Activated CD4-positive, alpha-beta T cell treated with anti-CD3 and anti-CD28 coated beads for 4 hours (primary cell): Measurements from ENCODE around the gene DISP3.

Source experiments
- DNase-seq, 2 donors: peaks; one replicate each; pipeline ENCODE4 v3.0.0-alpha.2; 2020

The DISP3 gene, protein sequence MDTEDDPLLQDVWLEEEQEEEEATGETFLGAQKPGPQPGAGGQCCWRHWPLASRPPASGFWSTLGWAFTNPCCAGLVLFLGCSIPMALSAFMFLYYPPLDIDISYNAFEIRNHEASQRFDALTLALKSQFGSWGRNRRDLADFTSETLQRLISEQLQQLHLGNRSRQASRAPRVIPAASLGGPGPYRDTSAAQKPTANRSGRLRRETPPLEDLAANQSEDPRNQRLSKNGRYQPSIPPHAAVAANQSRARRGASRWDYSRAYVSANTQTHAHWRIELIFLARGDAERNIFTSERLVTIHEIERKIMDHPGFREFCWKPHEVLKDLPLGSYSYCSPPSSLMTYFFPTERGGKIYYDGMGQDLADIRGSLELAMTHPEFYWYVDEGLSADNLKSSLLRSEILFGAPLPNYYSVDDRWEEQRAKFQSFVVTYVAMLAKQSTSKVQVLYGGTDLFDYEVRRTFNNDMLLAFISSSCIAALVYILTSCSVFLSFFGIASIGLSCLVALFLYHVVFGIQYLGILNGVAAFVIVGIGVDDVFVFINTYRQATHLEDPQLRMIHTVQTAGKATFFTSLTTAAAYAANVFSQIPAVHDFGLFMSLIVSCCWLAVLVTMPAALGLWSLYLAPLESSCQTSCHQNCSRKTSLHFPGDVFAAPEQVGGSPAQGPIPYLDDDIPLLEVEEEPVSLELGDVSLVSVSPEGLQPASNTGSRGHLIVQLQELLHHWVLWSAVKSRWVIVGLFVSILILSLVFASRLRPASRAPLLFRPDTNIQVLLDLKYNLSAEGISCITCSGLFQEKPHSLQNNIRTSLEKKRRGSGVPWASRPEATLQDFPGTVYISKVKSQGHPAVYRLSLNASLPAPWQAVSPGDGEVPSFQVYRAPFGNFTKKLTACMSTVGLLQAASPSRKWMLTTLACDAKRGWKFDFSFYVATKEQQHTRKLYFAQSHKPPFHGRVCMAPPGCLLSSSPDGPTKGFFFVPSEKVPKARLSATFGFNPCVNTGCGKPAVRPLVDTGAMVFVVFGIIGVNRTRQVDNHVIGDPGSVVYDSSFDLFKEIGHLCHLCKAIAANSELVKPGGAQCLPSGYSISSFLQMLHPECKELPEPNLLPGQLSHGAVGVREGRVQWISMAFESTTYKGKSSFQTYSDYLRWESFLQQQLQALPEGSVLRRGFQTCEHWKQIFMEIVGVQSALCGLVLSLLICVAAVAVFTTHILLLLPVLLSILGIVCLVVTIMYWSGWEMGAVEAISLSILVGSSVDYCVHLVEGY (N-terminal part only)

GRCh38 chr1:11478571-11479374 lies at the start of gene DISP3:
Gene DISP3, plus strand, starts transcription at chr1:11479155. Its CDS starts 21,838 bp downstream, at chr1:11500993.
- peak; percentile 57 to 60 for DNase-seq

DNA sequence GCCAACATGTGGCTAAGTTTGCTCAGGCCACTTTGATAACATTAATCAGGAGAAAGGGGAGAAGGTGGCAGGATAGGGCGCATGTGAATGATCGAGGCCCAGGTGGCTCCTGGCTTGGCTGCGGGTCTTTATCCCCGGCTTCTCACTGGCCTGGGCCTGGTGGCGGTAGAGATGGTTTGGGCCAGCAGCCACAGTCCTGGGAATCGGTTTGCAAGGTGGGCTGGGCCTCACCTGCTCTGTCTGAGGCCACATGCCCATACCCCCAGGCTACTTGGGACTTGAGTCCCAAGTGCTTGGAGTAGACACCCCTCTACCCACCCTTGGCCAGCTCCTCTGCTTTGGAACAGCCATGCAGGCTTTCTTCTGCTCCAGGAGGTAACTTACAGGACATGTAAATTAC lies 49.7 kb upstream of the DISP3 start:
- no peak for DNase-seq

DNA sequence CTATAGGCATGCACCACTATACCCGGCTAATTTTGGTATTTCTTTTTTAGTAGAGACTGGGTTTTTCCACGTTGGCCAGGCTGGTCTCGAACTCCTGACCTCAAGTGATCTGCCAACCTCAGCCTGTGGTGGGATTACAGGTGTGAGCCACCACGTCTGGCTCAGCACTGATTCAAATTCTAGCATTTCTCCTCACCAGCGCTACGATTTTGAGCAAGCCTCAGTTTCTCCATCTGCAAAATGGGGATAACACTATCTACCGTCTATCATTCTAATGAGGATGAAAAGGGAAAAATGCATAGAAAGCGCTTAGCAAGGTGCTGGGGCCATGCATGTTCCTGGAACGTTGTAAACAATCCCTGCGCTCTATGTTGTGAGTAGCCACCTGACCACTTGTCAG lies 49.0 kb upstream of the DISP3 start:
- DNase-seq, result no peak

- no peak for DNase-seq
Measured at GRCh38 chr1:11431941-11432507, 46.9 kb upstream of the DISP3 start.

GRCh38 chr1:11432526-11432925 lies 46.4 kb upstream of the DISP3 start:
- DNase-seq, result no peak

DNA sequence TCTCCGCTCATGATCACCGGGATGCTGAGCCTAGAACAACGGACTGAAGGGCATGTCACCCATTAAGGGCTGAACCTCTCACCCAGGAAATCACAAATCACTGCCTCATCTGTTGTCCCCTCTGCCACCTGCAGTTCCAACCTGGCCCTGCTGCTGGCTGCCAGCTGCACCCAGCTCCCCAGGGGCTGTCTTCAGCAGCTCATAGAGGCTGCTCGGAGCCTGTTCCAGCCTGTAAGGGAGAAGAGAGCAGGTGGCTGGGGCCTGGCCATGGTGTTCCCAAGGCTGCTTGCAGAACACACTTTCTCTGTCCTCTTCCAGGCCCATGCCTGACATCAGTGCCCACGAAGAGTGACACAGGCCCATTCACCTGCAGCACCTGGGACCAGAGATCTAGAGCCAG lies 44.5 kb upstream of the DISP3 start:
- DNase-seq, result no peak

DNA sequence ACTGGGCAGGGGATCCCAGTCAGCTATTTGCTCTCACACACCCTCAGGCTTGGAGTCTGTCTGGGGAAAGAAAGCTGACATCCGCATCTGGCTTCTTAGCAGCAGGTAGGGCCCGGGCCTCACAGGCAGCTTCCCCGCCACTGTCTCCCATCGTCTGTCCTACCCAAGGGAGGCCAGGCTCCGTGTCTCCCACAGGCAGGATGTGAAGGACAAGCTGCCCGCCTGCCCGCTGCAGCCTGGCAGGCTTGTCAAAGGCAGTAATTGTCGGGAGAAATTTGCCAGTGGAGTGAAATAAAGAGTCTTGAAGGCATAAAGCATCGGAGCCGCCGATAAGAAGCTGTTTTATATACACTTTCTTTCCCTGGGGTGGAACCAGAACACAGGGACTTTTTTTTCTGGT lies 44.0 kb upstream of the DISP3 start:
- DNase-seq, result no peak

GRCh38 chr1:11438996-11439395 lies 40.0 kb upstream of the DISP3 start:
- DNase-seq, result no peak

DNA sequence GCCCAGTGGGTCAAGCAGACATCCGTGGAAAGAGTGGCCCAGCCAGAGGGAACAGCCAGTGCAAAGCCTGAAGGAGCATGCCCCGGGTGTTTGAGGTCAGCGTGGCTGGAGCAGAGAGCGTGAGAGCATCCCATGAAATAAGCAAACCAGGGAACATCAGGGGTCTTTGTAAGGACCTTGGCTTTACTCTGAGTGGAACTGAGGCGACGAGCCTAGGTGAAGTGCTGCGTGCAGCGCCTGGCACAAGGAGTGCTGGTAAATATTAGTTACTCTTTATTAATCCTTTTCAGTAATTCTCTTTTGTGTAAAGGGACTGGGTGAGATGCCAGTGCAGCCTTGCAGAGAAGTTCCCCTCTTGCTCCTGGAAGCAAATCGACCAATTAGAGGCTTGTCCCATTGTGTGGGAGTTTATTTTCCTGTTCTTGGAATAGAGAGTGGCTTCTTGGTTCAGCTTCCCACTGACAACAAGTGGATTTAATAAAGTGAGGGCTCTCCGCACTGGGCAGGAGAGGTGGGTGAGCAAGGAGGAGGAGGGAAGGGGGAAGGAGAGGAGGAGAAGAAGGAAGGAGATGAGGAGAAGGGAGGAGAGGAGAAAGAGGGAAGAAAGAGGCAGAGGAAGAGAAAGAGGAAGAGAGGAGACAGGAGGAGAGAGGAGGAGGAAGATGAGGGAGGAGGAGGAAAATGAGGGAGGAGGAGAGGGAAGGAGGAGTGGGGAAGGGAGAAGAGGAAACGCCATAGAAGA lies 37.6 kb upstream of the DISP3 start:
- no peak for DNase-seq

DNA sequence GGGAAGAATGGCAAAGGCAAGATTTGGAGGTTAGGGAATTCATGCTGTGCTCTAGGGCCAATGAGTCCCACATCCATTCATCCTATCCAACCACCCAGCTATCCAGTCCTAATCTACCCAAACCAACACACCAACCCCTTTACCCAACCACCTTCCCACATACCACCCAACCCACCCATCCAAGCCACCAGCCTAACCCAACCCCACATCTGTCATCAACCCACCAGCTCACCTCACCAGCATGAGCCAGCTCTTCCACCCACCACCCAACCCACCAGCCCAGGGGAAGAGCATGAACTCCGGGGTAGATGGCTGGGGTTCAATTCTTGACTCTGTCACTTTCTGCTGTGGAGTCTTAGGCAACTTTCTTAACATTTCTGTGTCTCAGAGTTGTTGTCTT lies 35.9 kb upstream of the DISP3 start:
- no peak for DNase-seq

DNA sequence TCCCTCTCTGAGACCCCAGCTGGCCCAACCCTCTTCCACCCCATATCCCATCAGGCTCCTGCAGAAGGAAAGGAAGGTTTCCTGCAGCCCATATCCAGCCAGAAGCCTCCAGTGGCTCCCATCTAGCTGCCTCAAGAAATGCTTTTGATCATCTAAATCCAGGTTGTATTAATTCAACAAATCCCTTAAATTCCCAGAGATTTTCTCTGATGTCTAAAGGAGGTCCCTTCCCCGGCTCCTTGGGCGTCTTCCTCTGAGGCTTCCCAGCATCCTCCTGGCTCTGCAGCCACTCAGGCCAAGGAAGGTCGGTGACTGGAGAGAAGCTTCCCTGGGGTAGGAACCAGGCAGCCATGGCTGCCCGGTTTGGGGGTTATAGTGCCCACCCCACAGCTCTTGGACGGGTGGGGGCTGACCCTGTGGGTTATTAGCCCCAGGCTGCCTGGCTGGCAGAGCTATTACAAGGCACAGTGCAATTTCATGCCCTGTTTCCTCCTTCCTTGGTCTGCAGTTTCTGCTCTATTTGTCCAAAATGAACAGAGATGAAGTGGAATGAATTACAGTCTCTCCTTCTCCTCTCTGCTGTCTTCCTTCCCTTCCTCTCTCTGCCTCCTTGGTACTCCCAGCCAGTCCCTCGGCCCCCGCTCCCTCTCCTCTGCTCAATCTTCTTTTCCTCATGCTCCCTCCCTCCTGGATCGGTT lies 34.8 kb upstream of the DISP3 start:
- no peak for DNase-seq

DNA sequence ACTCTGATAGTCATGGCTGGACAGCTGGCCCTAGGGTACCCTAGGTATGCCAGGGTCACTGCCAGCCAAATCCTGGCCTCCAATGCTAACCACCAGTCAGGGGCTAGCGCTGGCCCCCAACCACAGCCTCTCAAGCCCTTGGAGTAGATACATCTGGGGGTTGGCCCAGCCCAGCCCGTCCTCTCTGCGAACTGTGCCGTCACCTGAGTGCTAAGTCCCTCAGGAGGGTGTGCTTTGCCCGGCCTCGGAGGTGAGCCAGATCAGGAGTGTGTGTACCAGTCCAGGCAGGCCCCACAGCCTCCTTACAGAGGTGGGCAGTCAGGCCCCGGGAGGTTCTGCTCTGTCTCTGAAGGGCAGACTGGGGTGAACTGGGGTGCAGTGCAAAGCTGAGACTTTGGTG lies 34.0 kb upstream of the DISP3 start:
- DNase-seq, result no peak

- DNase-seq, result no peak
Measured at GRCh38 chr1:11447903-11448302, 31.1 kb upstream of the DISP3 start.

- no peak for DNase-seq
Measured at GRCh38 chr1:11448373-11449099, 30.4 kb upstream of the DISP3 start.

GRCh38 chr1:11449100-11449403 lies 29.9 kb upstream of the DISP3 start:
- no peak for DNase-seq

DNA sequence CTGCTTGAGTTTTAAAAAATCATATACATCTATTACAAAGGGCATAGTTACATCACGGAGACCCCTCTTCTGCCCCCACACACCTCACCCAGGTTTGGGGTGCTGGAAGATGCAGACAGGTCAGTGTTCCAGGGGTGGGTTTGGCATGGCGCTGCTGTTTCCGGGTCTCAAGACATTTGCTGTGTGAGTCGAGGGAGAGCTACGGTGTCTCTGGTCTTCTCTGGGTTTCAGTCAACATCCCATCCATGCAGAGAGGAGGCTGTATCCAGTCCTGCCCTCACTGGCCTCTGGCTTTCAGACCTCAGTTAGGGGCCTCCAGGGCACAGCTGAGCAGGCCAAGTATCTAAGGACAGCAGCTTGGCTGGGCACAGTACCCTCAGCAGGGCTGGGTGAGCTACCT lies 28.6 kb upstream of the DISP3 start:
- no peak for DNase-seq

GRCh38 chr1:11453742-11454491 lies 25.0 kb upstream of the DISP3 start:
- no peak for DNase-seq

DNA sequence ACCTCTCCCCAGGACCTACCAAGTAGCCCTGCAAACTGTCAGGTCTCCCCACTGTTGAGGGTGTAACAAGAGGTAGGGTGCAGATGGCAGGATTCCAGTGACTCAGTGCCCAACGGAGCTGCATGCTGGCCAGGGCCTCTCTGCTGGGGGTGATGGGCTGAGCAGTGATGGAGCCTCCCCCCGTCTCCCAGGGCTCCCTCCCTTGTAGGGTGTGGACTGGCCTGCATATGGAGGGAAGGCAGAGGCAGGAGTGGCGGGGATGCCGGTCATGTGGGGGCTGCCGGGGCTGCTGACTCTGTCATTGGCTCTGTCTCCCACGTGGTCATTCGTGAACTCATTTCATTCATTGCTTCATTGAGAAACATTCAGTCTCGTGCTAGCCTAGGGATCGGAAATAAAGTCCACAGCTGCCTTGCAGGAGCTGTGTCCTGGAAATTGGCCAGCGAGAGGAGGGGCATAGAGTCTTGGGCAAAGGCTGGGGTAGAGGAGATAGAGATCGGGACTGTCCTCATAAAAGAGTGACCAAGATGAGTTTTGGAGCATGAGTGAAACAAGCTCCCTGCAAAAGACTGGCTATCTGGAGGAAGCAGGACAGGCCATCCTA lies 22.9 kb upstream of the DISP3 start:
- no peak for DNase-seq

DNA sequence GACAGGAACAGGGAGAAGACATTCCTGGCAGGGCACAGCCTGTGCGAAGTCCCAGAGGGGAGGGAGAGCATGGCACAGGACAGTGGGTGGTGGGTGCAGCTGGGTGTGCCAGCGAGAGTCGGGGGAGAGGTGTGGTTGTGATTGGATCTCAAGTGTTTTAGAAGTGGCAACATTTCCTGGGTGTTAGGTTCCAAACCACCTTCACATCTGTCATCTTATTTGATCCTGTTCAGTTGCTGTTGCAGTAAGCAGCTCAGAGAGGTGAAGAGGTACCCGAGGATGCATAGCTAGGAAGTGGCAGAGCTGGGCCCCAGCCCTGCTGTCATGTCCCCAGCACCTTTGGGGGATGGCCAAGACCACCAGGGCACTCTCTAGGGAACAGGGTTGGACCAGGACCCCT lies 22.0 kb upstream of the DISP3 start:
- DNase-seq, result no peak
